ENCODE data around the gene CDIP1. TPM values are rescaled to one million over a fixed set of nuclear protein-coding genes. Genes with fewer than 3 reads are reported as not detected.
A peak's percentile ranks its signal among the peaks of the same experiment; 100 is the strongest.

The CDIP1 gene
- total and polyA plus RNA-seq, 4 donors: 11.3 to 25.2 (median 12.8) TPM

- Histone ChIP-seq H3K9me3 (ENCODE audit: control insufficient read depth in 4 of 4, insufficient read depth in 3 of 4, low read length in 3 of 4) (no peaks in the 10 kb centered on the region), H3K27ac (ENCODE audit: low read depth in 1 of 2, low read length in 1 of 2) (no peak overlapping the region), H3K36me3 (ENCODE audit: control insufficient read depth in 4 of 4, insufficient read depth in 4 of 4, low read length in 4 of 4) (peaks cover 6 to 52% (median 13%) of the 10 kb centered on the region in 4 donors), H3K9ac (ENCODE audit: insufficient read depth in 1 of 2, low read length in 2 of 2) (no peak overlapping the region), H3K27me3 (ENCODE audit: control insufficient read depth in 3 of 3, insufficient read depth in 3 of 3, low read length in 2 of 3) (no peaks in the 10 kb centered on the region), H3K4me3 (no peak overlapping the region), H3K4me1 (ENCODE audit: control insufficient read depth in 5 of 5, insufficient read depth in 5 of 5, low read length in 5 of 5) (peaks cover 0 to 12% (median 0%) of the 10 kb centered on the region in 5 donors)
- no peak for DNase-seq
- 82 to 86% methylated on average over 19 of the region's 19 CpGs for WGBS, 2 donors
- no peak for ATAC-seq (ENCODE audit: insufficient read depth, low FRiP score)
- TF ChIP-seq CTCF (IDR thresholded peaks at IDR 0.05; ENCODE audit: control extremely low read depth, extremely low read depth): no peak
These were observed 25.3 kb downstream of the CDIP1 start for GRCh38 chr16:4513086-4513860.

GRCh38 chr16:4512473-4512872 lies 26.1 kb downstream of the CDIP1 start:
- Histone ChIP-seq H3K27ac (ENCODE audit: low read depth in 1 of 2, low read length in 1 of 2) (no peak overlapping the region), H3K4me3 (no peak overlapping the region), H3K36me3 (ENCODE audit: control insufficient read depth in 4 of 4, insufficient read depth in 4 of 4, low read length in 4 of 4) (peaks cover 9 to 60% (median 19%) of the 10 kb centered on the region in 4 donors), H3K4me1 (ENCODE audit: control insufficient read depth in 5 of 5, insufficient read depth in 5 of 5, low read length in 5 of 5) (peaks cover 0 to 12% (median 0%) of the 10 kb centered on the region in 5 donors), H3K9me3 (ENCODE audit: control insufficient read depth in 4 of 4, insufficient read depth in 3 of 4, low read length in 3 of 4) (no peaks in the 10 kb centered on the region), H3K9ac (ENCODE audit: insufficient read depth in 1 of 2, low read length in 2 of 2) (no peak overlapping the region), H3K27me3 (ENCODE audit: control insufficient read depth in 3 of 3, insufficient read depth in 3 of 3, low read length in 2 of 3) (no peaks in the 10 kb centered on the region)
- 90 to 92% methylated on average over 10 of the region's 10 CpGs for WGBS, 2 donors
- TF ChIP-seq CTCF (IDR thresholded peaks at IDR 0.05; ENCODE audit: control extremely low read depth, extremely low read depth): no peak
- peak in 1 of 3 donors; percentile 45 for DNase-seq
- ATAC-seq (ENCODE audit: insufficient read depth, low FRiP score): no peak

GRCh38 chr16:4511441-4512082 lies 27.0 kb downstream of the CDIP1 start:
- peak; percentile 34 to 61 (median 46) for DNase-seq
- no peak for ATAC-seq (ENCODE audit: insufficient read depth, low FRiP score)
- no peaks in the 10 kb centered on the region for H3K9me3 ChIP-seq (ENCODE audit: control insufficient read depth in 4 of 4, insufficient read depth in 3 of 4, low read length in 3 of 4)
- H3K27ac ChIP-seq (ENCODE audit: low read depth in 1 of 2, low read length in 1 of 2): no peak overlapping the region
- peaks cover 14 to 63% (median 22%) of the 10 kb centered on the region in 4 donors for H3K36me3 ChIP-seq (ENCODE audit: control insufficient read depth in 4 of 4, insufficient read depth in 4 of 4, low read length in 4 of 4)
- WGBS, 2 donors: 60 to 66% methylated on average over 9 of the region's 9 CpGs
- peaks cover 0 to 12% (median under 1%) of the 10 kb centered on the region in 5 donors for H3K4me1 ChIP-seq (ENCODE audit: control insufficient read depth in 5 of 5, insufficient read depth in 5 of 5, low read length in 5 of 5)
- H3K9ac ChIP-seq (ENCODE audit: insufficient read depth in 1 of 2, low read length in 2 of 2): no peak overlapping the region
- no peak overlapping the region for H3K4me3 ChIP-seq
- no peak for TF ChIP-seq CTCF (IDR thresholded peaks at IDR 0.05; ENCODE audit: control extremely low read depth, extremely low read depth)
- H3K27me3 ChIP-seq (ENCODE audit: control insufficient read depth in 3 of 3, insufficient read depth in 3 of 3, low read length in 2 of 3): no peaks in the 10 kb centered on the region
